CD4-positive, alpha-beta T cell treated with Interleukin-15 for 1 hour (primary cell): Measurements from ENCODE around the gene RASA1.
A peak's percentile ranks its signal among the peaks of the same experiment; 100 is the strongest.
"Not testable (repeated sequence)": the region's sequence is repeated elsewhere in the genome, so short reads cannot be mapped to it uniquely, and the experiment has no call there.

Experiments used
- DNase-seq: peaks from one replicate; pipeline ENCODE4 v3.0.0-alpha.2; 2020

RASA1 gene

GRCh38 chr5:87267574-87268125 lies at the start of gene RASA1:
Gene RASA1, plus strand, starts transcription at chr5:87267883. Its CDS starts 569 bp downstream, at chr5:87268452.
- peak; percentile 82 for DNase-seq

- DNase-seq, result no peak
Observed at GRCh38 chr5:87229780-87230179, 37.9 kb upstream of the RASA1 start.

DNA sequence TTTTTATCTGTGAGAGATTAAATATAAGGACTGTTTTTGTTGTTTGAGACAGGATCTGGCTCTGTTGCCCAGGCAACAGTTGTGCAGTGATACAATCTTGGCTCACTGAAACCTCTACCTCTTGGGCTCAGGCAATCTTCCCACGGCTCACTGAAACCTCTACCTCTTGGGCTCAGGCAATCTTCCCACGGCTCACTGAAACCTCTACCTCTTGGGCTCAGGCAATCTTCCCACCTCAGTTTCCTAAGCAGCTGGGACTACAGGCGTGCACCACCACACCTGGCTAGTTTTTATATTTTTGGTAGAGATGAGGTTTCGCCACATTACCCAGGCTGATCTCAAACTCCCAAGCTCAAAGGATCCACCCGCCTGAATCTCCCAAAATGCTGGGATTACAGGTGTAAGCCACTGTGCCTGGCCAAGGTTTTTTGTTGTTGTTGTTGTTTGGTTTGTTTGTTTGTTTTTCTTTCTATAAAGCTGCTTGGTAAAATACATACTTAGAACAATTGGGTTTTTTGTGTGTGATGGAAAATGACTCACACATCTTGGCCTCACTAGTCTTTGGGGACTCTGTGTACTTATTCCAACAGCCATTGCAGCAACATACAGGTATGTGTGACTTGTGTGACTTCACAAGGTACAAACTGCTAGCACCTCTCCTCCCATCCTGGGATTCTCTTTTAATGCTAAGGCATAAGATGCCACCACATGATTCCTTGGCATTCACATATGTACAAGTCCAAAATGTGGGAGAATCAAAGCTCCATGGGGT lies 36.5 kb upstream of the RASA1 start:
- DNase-seq, result no peak

DNA sequence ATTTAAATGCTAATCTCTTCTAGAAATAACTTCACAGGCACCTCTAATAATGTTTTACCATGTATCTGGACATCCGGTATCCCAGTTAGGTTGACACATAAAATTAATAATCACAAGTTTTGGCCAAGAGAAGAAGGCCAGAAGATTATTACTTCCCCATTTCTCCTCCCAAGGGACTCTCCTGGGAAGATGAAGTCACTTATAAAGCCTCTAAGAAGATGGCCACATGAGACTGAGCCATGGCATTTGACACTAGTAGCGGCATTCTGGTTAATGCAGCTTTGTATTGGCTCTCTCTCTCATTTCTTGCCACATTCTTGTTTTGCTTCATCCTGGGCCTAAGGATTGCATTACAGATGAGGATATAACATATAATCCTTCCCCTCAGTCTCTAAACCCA lies 34.5 kb upstream of the RASA1 start:
- no peak for DNase-seq

DNA sequence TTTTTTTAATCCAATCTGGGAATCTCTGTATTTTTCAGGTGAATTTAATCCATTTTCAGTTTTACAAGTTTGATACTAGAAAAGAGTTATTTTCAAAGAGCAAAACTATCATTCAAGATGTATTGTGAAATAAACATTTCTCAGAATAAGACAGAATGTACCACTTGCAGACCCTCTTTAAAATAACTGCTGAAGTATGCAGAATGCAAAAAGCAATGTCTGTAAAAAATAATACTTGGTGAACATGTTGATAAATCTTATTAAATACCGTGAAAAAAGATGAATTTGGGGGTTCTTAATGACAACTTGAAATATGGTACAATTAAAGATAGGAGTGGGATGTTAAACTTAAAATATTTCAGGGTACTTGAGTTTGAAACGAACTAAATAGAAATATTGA lies 26.1 kb upstream of the RASA1 start:
- DNase-seq, result no peak

DNA sequence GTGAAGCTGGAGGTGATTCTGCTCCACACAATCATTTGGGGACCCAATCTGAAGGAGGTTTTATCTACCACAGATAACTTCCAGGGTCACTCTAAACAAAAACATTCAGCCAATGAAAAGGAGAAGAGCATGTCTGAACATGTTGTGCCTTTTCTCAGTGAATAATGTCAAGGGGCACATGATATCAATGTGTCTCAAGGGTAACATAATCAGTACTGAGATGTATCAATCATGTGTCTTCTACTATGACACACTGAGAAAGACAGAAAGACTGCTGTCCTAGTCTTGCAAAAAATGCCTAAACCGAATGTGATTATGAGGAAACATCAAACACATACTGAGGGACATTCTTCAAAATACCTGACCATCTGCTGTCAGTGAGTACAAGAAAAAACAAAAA lies 25.4 kb upstream of the RASA1 start:
- DNase-seq, result no peak

- DNase-seq, result no peak
Observed at GRCh38 chr5:87243161-87243844, 24.4 kb upstream of the RASA1 start.

DNA sequence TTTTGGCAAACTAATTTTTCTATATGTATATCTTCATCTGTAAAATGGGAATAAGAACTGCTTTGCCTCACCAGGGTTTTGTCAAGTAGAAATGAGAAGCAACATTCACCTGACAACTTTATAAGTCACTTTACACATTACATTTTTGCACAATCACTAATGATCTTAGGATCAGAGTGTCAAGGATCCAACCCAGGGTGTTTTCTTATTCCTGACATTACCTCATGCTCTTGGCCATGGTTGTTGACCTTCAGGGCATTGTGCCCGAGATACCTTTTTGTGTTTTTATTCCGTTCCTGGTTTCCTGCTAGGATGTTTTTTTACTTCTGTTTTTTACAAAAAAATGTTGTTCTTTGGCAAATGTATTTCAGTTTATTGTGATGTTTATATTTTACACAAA lies 22.2 kb upstream of the RASA1 start:
- DNase-seq, result no peak

DNA sequence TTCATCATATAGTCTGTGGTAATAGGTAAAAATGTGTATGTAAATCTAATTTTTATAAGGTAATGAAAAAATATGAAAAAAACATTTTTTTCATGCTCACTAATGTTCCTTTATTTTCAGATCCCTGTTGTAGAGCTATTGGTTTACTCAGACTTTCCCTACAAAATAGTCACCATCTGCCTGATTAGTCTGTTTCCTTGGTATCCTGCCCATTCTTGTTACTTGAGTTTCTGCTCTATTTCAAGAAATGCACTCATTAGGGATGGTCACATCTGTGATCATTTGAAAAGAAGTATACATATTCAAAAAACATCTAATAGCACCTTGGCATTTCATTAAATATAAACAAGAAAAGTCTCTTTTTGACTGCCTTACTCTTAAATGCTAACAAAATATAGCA lies 21.6 kb upstream of the RASA1 start:
- DNase-seq, result no peak

DNA sequence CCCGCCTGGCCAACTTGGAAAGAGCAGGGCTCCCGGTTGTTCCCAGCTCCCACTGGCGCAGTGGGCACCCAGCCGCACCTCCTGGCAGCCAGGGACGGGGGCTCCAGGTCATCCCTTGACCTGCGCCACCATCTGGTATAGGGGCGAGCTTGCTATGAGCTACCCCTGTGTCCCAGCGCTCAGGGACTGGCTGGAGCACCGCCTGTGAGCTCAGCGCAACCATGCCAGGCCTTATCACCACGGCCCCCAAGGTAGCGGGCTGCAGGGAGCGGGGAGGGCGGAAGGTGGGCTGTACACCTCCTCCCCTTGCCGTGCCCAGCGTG lies 15.4 kb upstream of the RASA1 start:
- no peak for DNase-seq

DNA sequence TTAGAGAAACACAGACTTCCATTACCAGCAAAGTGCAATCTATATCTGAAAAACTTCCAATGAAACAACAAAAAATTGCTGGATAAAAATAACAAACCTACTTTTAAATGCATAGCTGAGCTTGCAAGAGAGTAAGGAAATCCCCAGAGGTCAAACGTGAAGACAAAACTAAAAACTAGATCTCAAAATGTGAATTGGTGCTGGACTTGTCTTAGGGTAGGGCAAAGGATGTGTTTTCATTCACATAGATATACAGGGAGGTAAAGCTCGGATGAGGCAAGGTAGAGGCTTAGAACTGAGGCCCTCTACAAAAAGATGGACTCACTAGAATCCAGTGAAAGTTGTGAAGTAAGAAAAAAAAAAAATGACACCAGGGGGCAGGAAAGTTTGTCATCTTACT lies 13.6 kb upstream of the RASA1 start:
- DNase-seq, result no peak

GRCh38 chr5:87258507-87258906 lies 9.2 kb upstream of the RASA1 start:
- no peak for DNase-seq

GRCh38 chr5:87260604-87261192 lies 7.0 kb upstream of the RASA1 start:
- DNase-seq, result no peak

- DNase-seq, result no peak
Observed at GRCh38 chr5:87263498-87263897, 4.2 kb upstream of the RASA1 start.

GRCh38 chr5:87266914-87267573 lies 639 bp upstream of the RASA1 start:
- no peak for DNase-seq

GRCh38 chr5:87268126-87268969 lies 665 bp downstream of the RASA1 start:
- peak; percentile 73 for DNase-seq

GRCh38 chr5:87268970-87269377 lies 1.3 kb downstream of the RASA1 start:
- DNase-seq, result no peak

DNA sequence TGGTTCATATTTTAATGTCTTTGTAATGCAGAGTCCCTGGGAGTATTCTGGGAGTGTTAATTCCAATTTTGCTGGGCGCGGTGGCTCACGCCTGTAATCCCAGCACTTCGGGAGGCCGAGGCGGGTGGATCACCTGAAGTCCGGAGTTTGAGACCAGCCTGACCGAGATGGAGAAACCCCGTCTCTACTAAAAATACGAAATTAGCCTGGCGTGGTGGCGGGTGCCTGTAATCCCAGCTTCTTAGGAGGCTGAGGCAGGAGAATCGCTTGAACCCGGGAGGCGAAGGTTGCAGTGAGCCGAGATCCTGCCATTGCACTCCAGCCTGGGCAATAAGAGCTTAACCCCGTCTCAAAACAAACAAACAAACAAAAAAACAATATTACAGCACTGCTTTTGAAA lies 3.2 kb downstream of the RASA1 start:
- DNase-seq, result not testable (repeated sequence)

DNA sequence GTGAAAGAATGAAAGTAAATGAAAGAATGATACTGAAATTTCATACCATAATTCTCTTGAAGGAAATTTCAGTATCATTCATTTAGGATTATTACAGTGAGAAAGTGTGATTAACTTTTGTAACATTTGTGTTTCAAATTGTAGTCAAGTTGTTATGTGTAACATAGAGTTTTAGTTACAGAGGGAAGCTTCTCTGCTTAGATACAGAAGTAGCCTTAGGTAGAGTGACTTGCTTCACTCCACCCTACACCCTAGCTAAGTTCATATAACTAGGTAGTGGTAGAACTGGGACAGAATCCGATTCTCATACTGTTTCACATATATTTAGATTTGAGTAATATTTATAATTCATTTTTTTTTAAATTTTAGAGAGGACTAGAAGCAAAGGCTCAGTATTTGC lies 9.0 kb downstream of the RASA1 start:
- DNase-seq, result no peak

GRCh38 chr5:87277279-87277835 lies 9.7 kb downstream of the RASA1 start:
- no peak for DNase-seq

GRCh38 chr5:87278590-87279100 lies 11.0 kb downstream of the RASA1 start:
- DNase-seq, result no peak

DNA sequence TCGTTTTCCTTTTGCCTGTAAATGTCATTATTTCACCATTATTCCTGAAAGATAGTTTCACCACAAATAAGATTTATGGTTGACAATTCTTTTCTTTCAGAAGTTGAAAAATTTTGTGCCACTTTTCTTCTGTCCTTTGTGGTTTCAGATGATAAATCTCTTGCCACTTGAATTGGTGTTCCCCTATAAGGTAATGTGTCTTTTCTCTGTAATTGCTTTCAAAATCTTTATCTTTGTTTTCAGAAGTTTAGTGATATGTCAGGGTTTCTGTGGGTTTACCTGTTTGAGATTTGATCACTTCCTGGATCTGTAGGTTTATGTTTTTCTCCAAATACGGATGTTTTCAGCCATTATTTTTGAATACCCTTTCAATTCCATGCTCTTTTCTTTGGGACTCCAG lies 14.6 kb downstream of the RASA1 start:
- no peak for DNase-seq
